ENCODE results near the gene DENND10.
A peak's percentile ranks its signal among the peaks of the same experiment; 100 is the strongest.

Gene DENND10

GRCh38 chr10:119116326-119116951 lies 12.5 kb downstream of the DENND10 start:
- Histone ChIP-seq H3K4me3 (ENCODE audit: low read length) (no peak overlapping the region), H3K27me3 (replicated peaks; ENCODE audit: insufficient read depth, low read length) (no peaks in the 10 kb centered on the region), H4K20me1 (ENCODE audit: insufficient read depth, low read length) (no peaks in the 10 kb centered on the region), H3K4me2 (ENCODE audit: low read depth, low read length) (no peak overlapping the region), H2AFZ (ENCODE audit: low read length) (no peak overlapping the region), H3K9ac (ENCODE audit: low read length) (no peak overlapping the region), H3F3A (ENCODE audit: insufficient read depth, low read length) (peaks cover 22% of the 10 kb centered on the region), H3K36me3 (replicated peaks; ENCODE audit: insufficient read depth, low read length) (no peaks in the 10 kb centered on the region; the same call in 1 of the 2 replicates), H3K4me1 (ENCODE audit: low read length) (peaks cover 9% of the 10 kb centered on the region; the same call in 1 of the 2 replicates), H3K9me3 (replicated peaks; ENCODE audit: insufficient read depth, low read length) (no peaks in the 10 kb centered on the region), H3K9me2 (replicated peaks; ENCODE audit: insufficient read depth, low read length) (no peaks in the 10 kb centered on the region), H3K79me2 (ENCODE audit: low read length) (peaks cover 3% of the 10 kb centered on the region; the same call in 1 of the 2 replicates), H3K27ac (ENCODE audit: low read length) (no peak overlapping the region)
- DNase-seq, result no peak
- TF ChIP-seq EZH2 (optimal IDR thresholded peaks at IDR 0.05; ENCODE audit: low read depth, low read length) (no peak), EZH2phosphoT487 (IDR thresholded peaks at IDR 0.05; ENCODE audit: low read length) (no peak), CTCF (IDR thresholded peaks at IDR 0.05; ENCODE audit: low read length) (no peak)

- Histone ChIP-seq H3K9ac (ENCODE audit: low read length) (no peak overlapping the region), H3K79me2 (ENCODE audit: low read length) (peaks cover 4% of the 10 kb centered on the region; the same call in 1 of the 2 replicates), H2AFZ (ENCODE audit: low read length) (no peak overlapping the region), H3K4me2 (ENCODE audit: low read depth, low read length) (no peak overlapping the region), H3F3A (ENCODE audit: insufficient read depth, low read length) (peaks cover 22% of the 10 kb centered on the region), H3K4me3 (ENCODE audit: low read length) (no peak overlapping the region), H3K9me2 (replicated peaks; ENCODE audit: insufficient read depth, low read length) (no peaks in the 10 kb centered on the region), H3K9me3 (replicated peaks; ENCODE audit: insufficient read depth, low read length) (no peaks in the 10 kb centered on the region), H4K20me1 (ENCODE audit: insufficient read depth, low read length) (no peaks in the 10 kb centered on the region), H3K4me1 (ENCODE audit: low read length) (peaks cover 9% of the 10 kb centered on the region; the same call in 1 of the 2 replicates), H3K36me3 (replicated peaks; ENCODE audit: insufficient read depth, low read length) (no peaks in the 10 kb centered on the region; the same call in 1 of the 2 replicates), H3K27me3 (replicated peaks; ENCODE audit: insufficient read depth, low read length) (no peaks in the 10 kb centered on the region), H3K27ac (ENCODE audit: low read length) (no peak overlapping the region)
- TF ChIP-seq EZH2 (optimal IDR thresholded peaks at IDR 0.05; ENCODE audit: low read depth, low read length) (no peak), EZH2phosphoT487 (IDR thresholded peaks at IDR 0.05; ENCODE audit: low read length) (no peak), CTCF (IDR thresholded peaks at IDR 0.05; ENCODE audit: low read length) (no peak)
- DNase-seq, result no peak
Observed at GRCh38 chr10:119118231-119118630, 14.3 kb downstream of the DENND10 start.

GRCh38 chr10:119119400-119119799 lies 15.5 kb downstream of the DENND10 start:
- H3K4me2 ChIP-seq (ENCODE audit: low read depth, low read length), result peak overlapping the region; percentile 34; the same call in 1 of the 2 replicates
- H2AFZ ChIP-seq (ENCODE audit: low read length), result no peak overlapping the region
- no peaks in the 10 kb centered on the region for H3K27me3 ChIP-seq (replicated peaks; ENCODE audit: insufficient read depth, low read length)
- DNase-seq, result peak; percentile 36
- peaks cover 22% of the 10 kb centered on the region for H3F3A ChIP-seq (ENCODE audit: insufficient read depth, low read length)
- peak overlapping the region; percentile 92 for H3K27ac ChIP-seq (ENCODE audit: low read length)
- peak overlapping the region; percentile 70; the same call in 1 of the 2 replicates for H3K9ac ChIP-seq (ENCODE audit: low read length)
- no peaks in the 10 kb centered on the region for H4K20me1 ChIP-seq (ENCODE audit: insufficient read depth, low read length)
- H3K79me2 ChIP-seq (ENCODE audit: low read length), result peaks cover 4% of the 10 kb centered on the region; the same call in 1 of the 2 replicates
- no peak for TF ChIP-seq CTCF (IDR thresholded peaks at IDR 0.05; ENCODE audit: low read length)
- no peak for TF ChIP-seq EZH2phosphoT487 (IDR thresholded peaks at IDR 0.05; ENCODE audit: low read length)
- TF ChIP-seq EZH2 (optimal IDR thresholded peaks at IDR 0.05; ENCODE audit: low read depth, low read length), result no peak
- H3K4me1 ChIP-seq (ENCODE audit: low read length), result peaks cover 9% of the 10 kb centered on the region; the same call in 1 of the 2 replicates
- H3K4me3 ChIP-seq (ENCODE audit: low read length), result no peak overlapping the region
- H3K9me3 ChIP-seq (replicated peaks; ENCODE audit: insufficient read depth, low read length), result no peaks in the 10 kb centered on the region
- H3K36me3 ChIP-seq (replicated peaks; ENCODE audit: insufficient read depth, low read length), result no peaks in the 10 kb centered on the region; the same call in 1 of the 2 replicates
- H3K9me2 ChIP-seq (replicated peaks; ENCODE audit: insufficient read depth, low read length), result no peaks in the 10 kb centered on the region
